ENCODE data around the gene VCP.

DNA sequence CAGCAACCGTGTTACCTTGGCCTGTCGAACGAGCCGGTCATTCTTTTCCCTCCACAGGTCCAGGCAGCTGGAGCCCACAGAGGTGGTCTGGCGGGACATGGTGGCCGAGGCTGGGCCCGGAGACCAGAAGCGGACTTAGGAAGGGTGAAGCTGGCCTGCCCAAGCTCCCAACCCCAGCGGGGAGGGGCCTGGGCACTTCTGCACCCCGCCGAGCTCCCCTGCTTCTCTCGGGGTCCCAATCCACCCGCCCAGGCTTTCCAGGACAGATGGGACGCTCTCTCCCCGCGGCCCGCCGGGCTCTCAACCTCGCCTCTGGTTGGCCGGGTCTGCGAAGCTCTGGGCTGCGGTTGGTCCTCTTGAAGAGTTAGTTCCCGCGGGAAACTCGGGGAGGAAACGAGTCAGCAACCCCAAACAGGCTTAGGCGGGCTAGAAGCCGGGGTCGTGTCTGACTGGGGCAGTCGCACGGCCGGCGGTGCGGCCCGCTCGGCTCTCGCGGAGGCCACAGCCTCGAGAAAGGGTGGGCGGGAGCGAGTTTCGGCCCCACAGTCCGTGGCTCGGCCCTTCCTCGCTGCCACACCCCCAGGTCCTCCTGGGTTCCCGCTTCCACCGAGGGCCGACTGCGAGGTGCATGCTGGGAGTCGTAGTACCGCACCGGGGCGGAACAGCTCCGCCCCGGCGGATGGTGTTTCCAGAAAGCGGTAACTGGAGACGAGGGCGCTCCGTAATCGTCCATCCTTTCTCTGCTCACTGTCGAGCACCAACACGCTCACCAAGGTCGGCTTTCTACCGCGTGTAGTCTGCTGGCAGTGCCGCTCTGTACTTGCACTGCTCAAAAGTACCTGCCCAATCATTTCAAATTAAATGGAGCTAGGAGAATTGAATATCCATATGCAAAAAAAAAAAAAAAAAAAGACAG lies 7.3 kb upstream of the VCP start, which contains the start of gene FANCG:
- TF ChIP-seq, protein P1, sequence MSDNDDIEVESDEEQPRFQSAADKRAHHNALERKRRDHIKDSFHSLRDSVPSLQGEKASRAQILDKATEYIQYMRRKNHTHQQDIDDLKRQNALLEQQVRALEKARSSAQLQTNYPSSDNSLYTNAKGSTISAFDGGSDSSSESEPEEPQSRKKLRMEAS (IDR thresholded peaks at IDR 0.05): peak; percentile 78
- TF ChIP-seq TFCP2L1 (CRISPR knock-in tag; IDR thresholded peaks at IDR 0.05): no peak
- TF ChIP-seq HOXB5 (CRISPR knock-in tag; IDR thresholded peaks at IDR 0.05): 0 out of 2 replicates have a peak, but pooled peaks have one; percentile 39

Data from A549 (cell line).